Measurements from ENCODE around the gene PRICKLE4. TPM values are rescaled to one million over a fixed set of nuclear protein-coding genes. Genes with fewer than 3 reads are reported as not detected.

PRICKLE4 gene
- total RNA-seq, 1 donor = not detected

GRCh38 chr6:41826343-41827022 is 45.9 kb downstream of the PRICKLE4 start:
- no peak for TF ChIP-seq CTCF (IDR thresholded peaks at IDR 0.05; ENCODE audit: extremely low read depth, low read depth, low read length)
- DNase-seq (ENCODE audit: insufficient read length, low spot score, missing footprints) = no peak
- H3K27ac ChIP-seq (ENCODE audit: low read depth, low read length) = no peak overlapping the region
- no peaks in the 10 kb centered on the region for H3K27me3 ChIP-seq (ENCODE audit: insufficient read depth, low read length)
- H3K36me3 ChIP-seq (ENCODE audit: insufficient read depth, low read length) = no peaks in the 10 kb centered on the region
- no peaks in the 10 kb centered on the region for H4K20me1 ChIP-seq (ENCODE audit: insufficient read depth, low read length)
- H3K4me2 ChIP-seq (ENCODE audit: insufficient read depth, low read length) = no peak overlapping the region
- H3K4me3 ChIP-seq (ENCODE audit: insufficient read depth, low read length) = no peak overlapping the region
- no peak overlapping the region for H2AFZ ChIP-seq (ENCODE audit: low read length)
- no peaks in the 10 kb centered on the region for H3K79me2 ChIP-seq (ENCODE audit: insufficient read depth, low read length)
- peaks cover 23% of the 10 kb centered on the region for H3K4me1 ChIP-seq (ENCODE audit: insufficient read depth, low read length)
- H3K9me3 ChIP-seq (ENCODE audit: low read depth, low read length) = no peaks in the 10 kb centered on the region

GRCh38 chr6:41832263-41832662 is 51.7 kb downstream of the PRICKLE4 start:
- Histone ChIP-seq H2AFZ (ENCODE audit: low read length) (no peak overlapping the region), H3K9me3 (ENCODE audit: low read depth, low read length) (no peaks in the 10 kb centered on the region), H3K4me2 (ENCODE audit: insufficient read depth, low read length) (no peak overlapping the region), H3K27me3 (ENCODE audit: insufficient read depth, low read length) (no peaks in the 10 kb centered on the region), H3K27ac (ENCODE audit: low read depth, low read length) (no peak overlapping the region), H3K4me3 (ENCODE audit: insufficient read depth, low read length) (no peak overlapping the region), H3K36me3 (ENCODE audit: insufficient read depth, low read length) (no peaks in the 10 kb centered on the region), H3K4me1 (ENCODE audit: insufficient read depth, low read length) (peaks cover 4% of the 10 kb centered on the region), H4K20me1 (ENCODE audit: insufficient read depth, low read length) (no peaks in the 10 kb centered on the region), H3K79me2 (ENCODE audit: insufficient read depth, low read length) (no peaks in the 10 kb centered on the region)
- TF ChIP-seq CTCF (IDR thresholded peaks at IDR 0.05; ENCODE audit: extremely low read depth, low read depth, low read length) = no peak
- no peak for DNase-seq (ENCODE audit: insufficient read length, low spot score, missing footprints)

GRCh38 chr6:41836022-41836659 is 55.6 kb downstream of the PRICKLE4 start:
- H3K36me3 ChIP-seq (ENCODE audit: insufficient read depth, low read length) = no peaks in the 10 kb centered on the region
- H3K79me2 ChIP-seq (ENCODE audit: insufficient read depth, low read length) = no peaks in the 10 kb centered on the region
- no peaks in the 10 kb centered on the region for H3K9me3 ChIP-seq (ENCODE audit: low read depth, low read length)
- no peak overlapping the region for H3K27ac ChIP-seq (ENCODE audit: low read depth, low read length)
- no peak overlapping the region for H3K4me3 ChIP-seq (ENCODE audit: insufficient read depth, low read length)
- no peak for TF ChIP-seq CTCF (IDR thresholded peaks at IDR 0.05; ENCODE audit: extremely low read depth, low read depth, low read length)
- peaks cover 4% of the 10 kb centered on the region for H3K4me1 ChIP-seq (ENCODE audit: insufficient read depth, low read length)
- peak overlapping the region; percentile 4 for H3K4me2 ChIP-seq (ENCODE audit: insufficient read depth, low read length)
- no peaks in the 10 kb centered on the region for H3K27me3 ChIP-seq (ENCODE audit: insufficient read depth, low read length)
- no peak overlapping the region for H2AFZ ChIP-seq (ENCODE audit: low read length)
- H4K20me1 ChIP-seq (ENCODE audit: insufficient read depth, low read length) = no peaks in the 10 kb centered on the region
- DNase-seq (ENCODE audit: insufficient read length, low spot score, missing footprints) = no peak

- no peak for DNase-seq (ENCODE audit: insufficient read length, low spot score, missing footprints)
- no peaks in the 10 kb centered on the region for H3K79me2 ChIP-seq (ENCODE audit: insufficient read depth, low read length)
- no peaks in the 10 kb centered on the region for H3K9me3 ChIP-seq (ENCODE audit: low read depth, low read length)
- no peak overlapping the region for H2AFZ ChIP-seq (ENCODE audit: low read length)
- H3K27ac ChIP-seq (ENCODE audit: low read depth, low read length) = no peak overlapping the region
- H3K36me3 ChIP-seq (ENCODE audit: insufficient read depth, low read length) = no peaks in the 10 kb centered on the region
- H3K4me2 ChIP-seq (ENCODE audit: insufficient read depth, low read length) = no peak overlapping the region
- no peaks in the 10 kb centered on the region for H3K27me3 ChIP-seq (ENCODE audit: insufficient read depth, low read length)
- H4K20me1 ChIP-seq (ENCODE audit: insufficient read depth, low read length) = no peaks in the 10 kb centered on the region
- no peak for TF ChIP-seq CTCF (IDR thresholded peaks at IDR 0.05; ENCODE audit: extremely low read depth, low read depth, low read length)
- H3K4me3 ChIP-seq (ENCODE audit: insufficient read depth, low read length) = no peak overlapping the region
- peaks cover 4% of the 10 kb centered on the region for H3K4me1 ChIP-seq (ENCODE audit: insufficient read depth, low read length)
Measured at GRCh38 chr6:41836660-41837052, 56.1 kb downstream of the PRICKLE4 start.
